HCT116 (cell line): ENCODE data around the gene HCRTR1. TPM values are rescaled to one million over a fixed set of nuclear protein-coding genes. Genes with fewer than 3 reads are reported as not detected.

Source experiments
- ATAC-seq: fragments of 200-7000 bp; cut with Tn5 transposase; 2 replicates; pipeline ENCODE4 v1.9.1; 2020; ENCODE audit warnings: mild to moderate bottlenecking, moderate library complexity
- BruUV-seq: library from RNA; stranded (reverse); fragments of 400-500 nt; replicated peaks from 2 replicates; lab custom pipeline; 2021; lab: Mats Ljungman, UMichigan
- CTCF ChIA-PET: fragments of 300-600 bp; sonication (Branson Sonifier 250); formaldehyde crosslinking; loops from one replicate; lab custom pipeline; 2021; ENCODE audit warnings: antibody characterized with exemption; lab: Charles Lee
- POLR2A ChIA-PET: fragments of 300-600, 350-600 bp; sonication (Branson Sonifier 250); formaldehyde crosslinking; loops from one replicate; lab custom pipeline; 2021; ENCODE audit warnings: antibody characterized with exemption; lab: Charles Lee
- RAD21 ChIA-PET, 2 experiments: fragments of 300-600 bp; sonication (Branson Sonifier 250); formaldehyde crosslinking; loops; one replicate each; lab custom pipeline; 2023; ENCODE audit warnings: low total read pairs in 2 of 2; ENCODE audit not compliant: uncharacterized antibody in 2 of 2, unreplicated experiment in 2 of 2, low non-redundant PET in 1 of 2; lab: Charles Lee
- DNase-seq: peaks from one replicate; pipeline ENCODE4 v3.0.0-alpha.2; 2010; ENCODE audit warnings: low read depth, low spot score
- H2AFZ ChIP-seq: fragments of 200-600 bp; shearing (Covaris generic), sonication (generic); 2 replicates; pipeline ENCODE4 v1.6.1; 2017; ENCODE audit warnings: low read depth, mixed run types, mixed read lengths, antibody characterized with exemption, low read length; ENCODE audit not compliant: poor library complexity, severe bottlenecking
- H3K27ac ChIP-seq: 2 replicates; pipeline ENCODE4 v1.5.1; 2012; ENCODE audit warnings: low read depth, low read length
- H3K27me3 ChIP-seq: fragments of 200-600 bp; sonication (generic); 2 replicates; pipeline ENCODE4 v1.6.1; 2016; ENCODE audit warnings: mixed run types, low read length, mixed read lengths; ENCODE audit not compliant: insufficient read depth
- H3K36me3 ChIP-seq, 2 experiments: fragments of 200-500 bp in 1 of 2; fragments of 200-600 bp in 1 of 2; sonication (Bioruptor generic) in 1 of 2; sonication (generic) in 1 of 2; 2 replicates each; pipeline versions ENCODE4 v1.5.1 to v1.6.1; 2014 to 2016; ENCODE audit warnings: low read length in 2 of 2, inconsistent platforms in 1 of 2, mixed read lengths in 1 of 2, mixed run types in 1 of 2; ENCODE audit not compliant: insufficient read depth in 2 of 2, control insufficient read depth in 1 of 2
- H3K4me1 ChIP-seq, 2 experiments: fragments of 200-600 bp in 1 of 2; sonication (generic) in 1 of 2; 2 replicates each; pipeline versions ENCODE4 v1.5.1 to v1.6.1; 2012 to 2017; ENCODE audit warnings: low read length in 2 of 2, inconsistent platforms in 1 of 2, mild to moderate bottlenecking in 1 of 2, mixed read lengths in 1 of 2, mixed run types in 1 of 2, moderate library complexity in 1 of 2; ENCODE audit not compliant: insufficient read depth in 2 of 2, control insufficient read depth in 1 of 2
- H3K4me2 ChIP-seq: fragments of 200-600 bp; sonication (generic); 2 replicates; pipeline ENCODE4 v1.6.1; 2017; ENCODE audit warnings: mixed run types, low read length, mixed read lengths
- H3K4me3 ChIP-seq, 2 experiments: fragments of 200-600 bp in 1 of 2; sonication (generic) in 1 of 2; replicated peaks in 1 of 2; 2 replicates each; pipeline ENCODE4 v1.5.1; 2011 to 2016; ENCODE audit warnings: low read length in 2 of 2, control low read depth in 1 of 2, low read depth in 1 of 2, mild to moderate bottlenecking in 1 of 2, mixed read lengths in 1 of 2, mixed run types in 1 of 2
- H3K79me2 ChIP-seq: fragments of 200-600 bp; sonication (generic); 2 replicates; pipeline ENCODE4 v1.6.1; 2017; ENCODE audit warnings: mild to moderate bottlenecking, mixed run types, low read length, moderate library complexity, mixed read lengths; ENCODE audit not compliant: insufficient read depth
- H3K9ac ChIP-seq: fragments of 200-600 bp; sonication (generic); 2 replicates; pipeline ENCODE4 v1.6.1; 2016; ENCODE audit warnings: low read length, mixed read lengths
- H3K9me2 ChIP-seq: fragments of 200-600 bp; sonication (generic), shearing (Covaris generic); 2 replicates; pipeline ENCODE4 v1.6.1; 2017; ENCODE audit warnings: mixed run types, mild to moderate bottlenecking, moderate library complexity; ENCODE audit not compliant: insufficient read depth
- H3K9me3 ChIP-seq, 2 experiments: fragments of 200-500 bp in 1 of 2; fragments of 200-600 bp in 1 of 2; sonication (Bioruptor generic) in 1 of 2; sonication (generic) in 1 of 2; 2 replicates each; pipeline ENCODE4 v1.6.1; 2014 to 2017; ENCODE audit warnings: low read length in 2 of 2, mixed read lengths in 2 of 2, inconsistent platforms in 1 of 2, low read depth in 1 of 2, mild to moderate bottlenecking in 1 of 2, mixed run types in 1 of 2, moderate library complexity in 1 of 2; ENCODE audit not compliant: control insufficient read depth in 1 of 2, insufficient read depth in 1 of 2
- H4K20me1 ChIP-seq: fragments of 200-600 bp; sonication (generic), shearing (Covaris generic); 2 replicates; pipeline ENCODE4 v1.6.1; 2017; ENCODE audit warnings: mixed run types, mild to moderate bottlenecking, moderate library complexity; ENCODE audit not compliant: insufficient read depth
- CBX3 ChIP-seq: IDR thresholded peaks from 2 replicates; pipeline ENCODE4 v1.6.1; 2012; ENCODE audit warnings: low read depth
- CEBPB ChIP-seq: IDR thresholded peaks from 2 replicates; pipeline ENCODE4 v1.6.1; 2012; ENCODE audit warnings: low read depth
- ELF1 ChIP-seq: IDR thresholded peaks from 2 replicates; pipeline ENCODE4 v1.6.1; 2012; ENCODE audit warnings: low read depth, borderline replicate concordance
- EZH2phosphoT487 ChIP-seq: fragments of 200-600 bp; IDR thresholded peaks from 2 replicates; pipeline ENCODE4 v1.6.1; 2018; ENCODE audit warnings: antibody characterized with exemption, borderline replicate concordance
- FOSL1 ChIP-seq: IDR thresholded peaks from 2 replicates; pipeline ENCODE4 v1.6.1; 2012; ENCODE audit warnings: low read depth
- MAX ChIP-seq: IDR thresholded peaks from 2 replicates; pipeline ENCODE4 v1.6.1; 2012
- REST ChIP-seq: IDR thresholded peaks from 2 replicates; pipeline ENCODE4 v1.6.1; 2012; ENCODE audit warnings: low read depth
- SP1 ChIP-seq: IDR thresholded peaks from 2 replicates; pipeline ENCODE4 v1.6.1; 2012; ENCODE audit warnings: low read depth
- ZFX ChIP-seq: fragments of 450-650 bp; IDR thresholded peaks from 2 replicates; pipeline ENCODE4 v1.6.1; 2017
- intact Hi-C: fragments of 100-400 bp; cut with micrococcal nuclease; formaldehyde crosslinking; loops from 2 replicates; pipeline ENCODE4 v1.10.0; 2022
- total RNA-seq: library from RNA; stranded (reverse); gene quantifications from one replicate; pipeline ENCODE4 v1.2.1, GENCODE V29; 2021; ENCODE audit not compliant: unreplicated experiment

HCRTR1 gene
- total RNA-seq, 1 experiment from 2014 or later: not detected

DNA sequence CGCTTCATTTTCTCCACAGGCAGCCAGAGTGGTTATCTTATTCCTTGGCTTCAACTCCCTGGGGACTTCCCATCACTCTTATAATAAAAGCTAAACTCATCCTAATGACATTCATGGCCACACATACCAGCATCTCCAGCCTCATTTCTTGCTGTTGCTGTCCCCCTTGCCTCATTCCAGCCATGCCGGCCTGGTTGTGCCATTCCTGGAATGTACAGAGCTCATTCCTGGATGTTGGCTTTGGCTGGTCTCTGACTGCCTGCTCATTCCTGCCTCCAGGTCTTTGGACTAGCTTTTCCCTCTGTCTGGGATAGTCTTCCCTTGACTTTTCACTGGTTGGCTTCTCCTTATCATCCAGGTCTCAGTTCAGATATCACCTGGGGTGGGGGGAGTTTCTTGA is 29.6 kb downstream of the HCRTR1 start:
- no peak for ATAC-seq
- Histone ChIP-seq H3K4me2 (no peak overlapping the region), H3K79me2 (peaks cover 23% of the 10 kb centered on the region), H3K27ac (no peak overlapping the region), H4K20me1 (no peaks in the 10 kb centered on the region), H3K9me3 (no peaks in the 10 kb centered on the region), H3K27me3 (no peaks in the 10 kb centered on the region), H3K4me1 (peaks cover 8 to 20% of the 10 kb centered on the region in 2 experiments; a peak in 3 of 4 replicates), H3K9ac (no peak overlapping the region), H3K36me3 (no peaks in the 10 kb centered on the region), H3K9me2 (no peaks in the 10 kb centered on the region), H2AFZ (no peak overlapping the region), H3K4me3 (no peak overlapping the region)
- intact Hi-C loops: no loop called here
- no peak for TF ChIP-seq FOSL1
- TF ChIP-seq SP1: no peak
- TF ChIP-seq EZH2phosphoT487: no peak
- TF ChIP-seq CEBPB: no peak
- TF ChIP-seq CBX3: no peak
- no peak for TF ChIP-seq ZFX
- no peak for TF ChIP-seq ELF1
- TF ChIP-seq MAX: no peak
- no peak for TF ChIP-seq REST
- ChIA-PET RAD21 (no interaction called here), CTCF (no interaction called here), POLR2A (no interaction called here)
- DNase-seq: no peak
- no TSS peak for BruUV-seq
